ENCODE data around the gene OR4C12. TPM values are rescaled to one million over a fixed set of nuclear protein-coding genes. Genes with fewer than 3 reads are reported as not detected.
A peak's percentile ranks its signal among the peaks of the same experiment; 100 is the strongest.
"Not testable (repeated sequence)": the region's sequence is repeated elsewhere in the genome, so short reads cannot be mapped to it uniquely, and the experiment has no call there.

OR4C12 gene
- not detected in 2 replicates for total RNA-seq (2014; rRNA removed; shearing (Covaris generic))

- DNase-seq (ENCODE audit: low read depth): not testable (repeated sequence)
Observed at GRCh38 chr11:49982435-49982834, at the start of gene OR4C12. TSS of gene OR4C12 (minus strand) at chr11:49982535. CDS start at chr11:49982501, 34 bp downstream.

GRCh38 chr11:50030193-50030592 is 47.9 kb upstream of the OR4C12 start:
- DNase-seq (ENCODE audit: low read depth): no peak

GRCh38 chr11:49995565-49995964 is 13.2 kb upstream of the OR4C12 start:
- peak; percentile 58 for DNase-seq (ENCODE audit: low read depth)

GRCh38 chr11:49973439-49973838 is 8.9 kb downstream of the OR4C12 start:
- not testable (repeated sequence) for DNase-seq (ENCODE audit: low read depth)

GRCh38 chr11:49952091-49952490 is 30.2 kb downstream of the OR4C12 start, which contains the start of gene OR4C13:
TSS of gene OR4C13 (plus strand) at chr11:49952391. CDS start at chr11:49952423, 32 bp downstream.
- DNase-seq (ENCODE audit: low read depth): no peak

GRCh38 chr11:49948701-49949100 is 33.6 kb downstream of the OR4C12 start:
- not testable (repeated sequence) for DNase-seq (ENCODE audit: low read depth)

Other genes with a start within 250 kb of the OR4C12 start
- not detected in 2 replicates for gene OR4C13, start 30.1 kb downstream of the OR4C12 start, total RNA-seq (2014; rRNA removed; shearing (Covaris generic))
- gene OR4C45, start 50.3 kb upstream of the OR4C12 start, total RNA-seq (2014; rRNA removed; shearing (Covaris generic)): not detected in 2 replicates

Data from RPMI7951 (cell line).